ENCODE results near the gene GSX1.

Gene GSX1

GRCh38 chr13:27834095-27834494, 41.8 kb downstream of the GSX1 start:
- DNase-seq (ENCODE audit: low read depth in 2 of 2) = no peak

DNA sequence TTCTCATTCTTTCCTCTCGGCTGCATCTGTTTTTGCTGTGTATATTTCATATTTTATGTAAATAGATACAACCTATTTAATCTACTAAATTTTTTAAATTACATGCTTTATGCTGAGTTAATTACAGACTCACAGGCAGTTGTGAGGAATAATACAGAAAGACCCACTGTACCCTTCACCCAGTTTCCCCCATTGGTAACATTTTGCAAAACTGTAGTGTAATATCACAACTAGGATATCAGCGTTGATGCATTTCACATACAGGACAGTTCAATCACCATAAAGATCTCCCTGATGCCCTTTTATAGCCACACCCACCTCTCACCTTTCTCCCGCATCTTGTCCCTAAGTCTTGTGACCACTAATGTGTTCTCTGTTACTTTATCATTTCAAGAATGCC, 43.5 kb downstream of the GSX1 start:
- no peak for DNase-seq (ENCODE audit: low read depth in 2 of 2)

DNA sequence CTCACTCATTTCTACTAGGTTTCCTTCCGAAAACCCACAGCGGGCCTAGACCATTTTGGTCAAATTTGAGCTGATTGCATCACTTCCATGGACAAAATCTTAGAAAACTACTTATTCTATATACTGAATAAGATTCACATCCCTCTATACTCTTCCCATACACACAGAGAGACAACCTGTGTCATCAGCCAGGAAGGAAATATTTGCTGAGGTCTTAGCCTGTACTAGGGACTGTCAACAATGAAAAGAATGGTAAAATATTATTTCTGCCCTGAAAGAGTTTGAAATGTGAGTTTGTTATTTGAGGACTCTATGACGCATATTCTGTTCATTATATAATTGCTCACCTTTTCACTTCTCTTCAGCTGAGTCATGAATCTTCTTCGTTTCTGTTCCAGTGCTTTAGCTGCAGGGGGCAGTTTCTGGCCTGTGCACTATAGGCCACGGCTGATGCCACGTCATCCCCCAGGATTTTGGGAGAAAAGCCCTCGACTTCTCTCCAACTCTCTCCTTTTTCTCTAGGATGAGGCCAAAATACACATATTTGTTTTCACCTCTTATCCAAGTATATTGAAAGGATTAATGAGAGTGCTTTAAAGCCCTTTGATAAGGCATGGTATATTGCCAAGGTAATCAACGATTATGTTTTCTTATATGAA, 47.7 kb downstream of the GSX1 start:
- no peak for DNase-seq (ENCODE audit: low read depth in 2 of 2)

- DNase-seq (ENCODE audit: low read depth in 2 of 2) = no peak
Observed at GRCh38 chr13:27842571-27842970, 50.3 kb downstream of the GSX1 start.
